Fibroblast of gingiva (primary cell): ENCODE results near the gene RDH5.

ENCODE experiments used
- DNase-seq: peaks from one replicate; pipeline ENCODE4 v3.0.0-alpha.2; 2011; ENCODE audit warnings: low read depth

RDH5 gene

DNA sequence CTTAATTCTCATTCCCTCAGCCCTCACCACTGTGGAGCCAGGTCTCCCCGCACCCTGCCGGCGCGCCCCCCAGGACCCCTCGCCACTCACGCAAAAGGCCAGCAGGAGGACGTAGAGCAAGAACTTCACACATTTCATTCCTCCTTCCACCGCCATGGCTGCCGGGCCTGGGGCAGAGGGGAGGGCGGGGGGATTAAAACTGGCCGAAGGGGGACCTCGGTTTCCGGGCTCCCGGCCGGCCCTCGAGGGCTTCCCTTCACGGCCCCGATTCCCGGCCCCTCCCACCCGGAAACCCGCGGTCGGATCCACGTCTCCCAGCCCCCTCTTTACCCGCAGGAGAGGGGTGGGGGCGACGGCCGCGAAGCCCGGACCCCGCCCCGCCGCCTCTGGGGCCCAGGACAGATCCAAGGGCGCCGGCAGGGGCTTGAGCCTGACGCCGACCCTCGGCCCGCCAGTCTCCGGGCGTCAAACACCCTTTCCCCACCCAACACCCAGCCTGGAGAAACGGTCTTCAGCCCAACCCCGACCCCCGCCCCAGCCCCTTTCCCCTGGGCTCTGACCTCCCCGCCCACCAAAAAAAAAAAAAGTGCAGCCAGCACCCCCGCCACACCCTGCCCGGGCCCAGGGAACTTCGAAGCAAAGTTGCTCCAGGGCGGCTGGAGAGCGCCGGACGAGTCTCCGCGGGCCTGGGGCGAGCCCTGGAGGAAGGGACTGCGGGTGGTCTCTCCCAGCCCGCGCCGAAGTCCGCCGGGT lies 8.2 kb downstream of the RDH5 start:
- DNase-seq = peak; percentile 66

DNA sequence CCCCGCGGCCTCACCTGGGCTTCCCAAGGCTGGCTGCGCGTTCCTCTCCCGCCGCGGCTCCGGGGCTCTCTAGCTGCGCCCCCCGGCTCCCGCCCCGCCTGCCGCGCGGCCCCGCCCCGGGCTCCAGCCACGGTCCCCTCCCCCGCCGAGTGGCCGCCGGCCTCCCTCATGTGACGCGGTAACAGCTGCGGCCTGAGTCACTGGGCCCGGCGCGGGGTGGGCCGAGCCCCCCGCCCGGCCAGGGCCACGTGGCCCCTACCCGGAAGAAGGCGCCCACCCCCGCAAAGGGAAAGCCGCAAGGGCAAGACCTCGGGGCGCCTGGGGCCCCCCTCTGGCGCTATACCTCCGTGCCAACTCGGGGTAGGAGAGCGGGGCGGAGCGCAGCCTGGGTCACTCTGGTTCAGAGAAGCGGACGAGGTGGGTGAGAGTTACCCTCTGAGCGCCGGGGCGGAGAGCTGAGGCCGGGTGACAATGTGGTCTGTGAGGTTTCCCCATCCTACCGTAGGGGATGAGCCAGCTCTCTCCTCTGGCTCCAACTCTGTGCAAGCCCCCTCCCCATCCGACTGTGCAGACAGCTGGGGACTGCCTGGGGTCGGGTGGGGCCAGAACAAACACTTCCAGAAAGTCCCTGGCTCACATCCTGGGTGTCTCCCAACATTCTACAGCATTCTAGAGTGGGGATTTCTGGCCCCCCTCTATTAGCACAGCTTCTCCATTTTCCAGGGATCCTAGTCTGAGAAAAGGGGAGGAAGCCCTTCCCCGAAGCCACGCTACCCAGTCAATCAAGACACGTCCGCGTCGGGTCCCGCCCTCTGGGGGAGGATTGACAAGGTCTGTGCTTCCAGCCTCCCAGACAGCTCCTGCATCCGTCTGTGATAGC lies 9.0 kb downstream of the RDH5 start, which contains the start of gene CD63:
Gene CD63, minus strand, starts transcription at position 71 of the 880 bp plus-strand sequence. CDS start 668 bp downstream, outside the sequence.
- peak; percentile 95 for DNase-seq

DNA sequence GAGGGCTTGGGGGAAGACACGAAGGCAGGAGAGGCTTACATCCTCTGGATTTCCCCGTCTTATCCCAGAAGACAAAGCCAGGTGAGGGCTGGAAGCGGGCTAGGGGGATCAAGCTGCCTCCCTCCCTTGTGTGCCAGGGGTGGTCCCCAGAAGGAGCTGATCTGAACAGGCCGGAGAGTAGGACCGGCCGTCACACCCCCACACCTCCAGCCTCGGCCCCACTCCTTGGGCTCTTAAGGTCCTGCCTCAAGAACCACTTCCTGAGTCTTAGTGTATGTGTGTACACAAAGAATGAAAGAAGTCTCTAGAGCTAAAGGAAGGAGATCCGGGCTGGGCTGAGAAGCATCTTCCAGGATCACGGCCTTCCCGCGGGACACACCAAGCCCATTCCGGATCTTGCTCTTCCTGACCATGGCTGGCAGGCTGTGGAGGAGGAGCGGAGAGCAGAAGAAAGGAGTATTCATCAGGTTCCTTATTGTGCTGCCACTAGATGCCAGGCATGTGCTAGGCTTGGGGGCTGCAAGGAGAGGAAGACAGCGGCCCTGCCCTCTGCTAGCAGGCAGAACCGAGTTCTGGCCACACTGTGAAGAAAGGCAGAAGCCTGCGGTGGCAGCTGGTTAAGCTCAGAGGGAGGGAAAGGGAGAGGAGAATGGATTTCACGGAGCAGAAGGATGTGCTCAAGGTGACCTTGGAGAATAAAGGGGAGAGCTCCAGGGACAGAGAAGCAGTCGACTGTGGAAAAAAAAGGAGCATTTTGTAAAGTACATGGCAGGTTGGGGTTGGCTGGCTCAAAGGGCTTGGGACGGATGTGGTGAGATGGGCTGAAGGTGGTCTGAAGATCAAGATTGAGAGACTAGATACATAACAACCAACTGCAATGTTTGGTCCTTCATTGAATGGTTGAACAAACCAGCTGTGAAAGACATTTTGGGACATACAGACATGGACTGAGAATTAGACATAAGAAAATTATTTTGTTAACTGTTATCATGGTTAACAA lies 9.9 kb downstream of the RDH5 start:
- DNase-seq = peak; percentile 52

DNA sequence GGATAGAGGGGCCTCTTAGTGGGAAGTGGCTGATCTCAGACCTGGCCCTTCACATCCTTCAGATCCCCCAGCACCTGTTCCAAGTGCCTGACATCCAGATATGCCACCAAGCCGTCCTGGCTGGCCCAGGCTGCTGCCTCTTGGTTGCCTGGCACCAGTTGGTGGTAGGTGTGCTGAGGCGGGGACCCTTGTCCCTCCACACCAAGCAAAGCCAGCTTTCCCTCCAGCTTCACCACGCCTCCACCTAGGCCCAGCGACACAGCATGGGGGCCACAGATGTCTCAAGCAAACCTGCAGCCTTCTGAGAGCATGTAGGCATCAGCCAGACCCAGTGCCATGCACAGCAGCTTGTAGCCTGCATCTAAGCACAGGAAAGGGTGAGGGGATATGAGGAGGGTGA lies 12.1 kb downstream of the RDH5 start:
- DNase-seq = no peak

DNA sequence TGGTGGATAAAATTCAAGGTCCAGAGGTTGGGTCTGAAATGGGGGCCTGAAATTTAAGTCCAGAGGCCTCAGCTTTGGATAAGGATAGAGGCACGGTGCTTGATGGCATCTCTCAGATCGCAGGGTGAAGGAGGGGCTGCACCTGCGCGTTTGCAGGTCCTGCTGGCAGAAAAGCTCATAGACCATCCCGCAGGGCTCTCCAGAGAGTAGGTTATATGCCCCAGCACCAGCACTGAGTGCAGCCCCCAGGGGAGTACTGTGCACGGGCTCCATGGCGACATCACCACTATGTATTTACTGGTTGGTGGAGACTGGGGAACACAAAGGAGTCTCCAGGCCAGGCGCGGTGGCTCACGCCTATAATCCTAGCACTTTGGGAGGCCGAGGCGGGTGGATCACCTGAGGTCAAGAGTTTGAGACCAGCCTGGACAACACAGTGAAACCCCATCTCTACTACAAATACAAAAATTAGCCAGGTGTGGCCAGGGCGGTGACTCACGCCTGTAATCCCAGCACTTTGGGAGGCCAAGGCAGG lies 12.9 kb downstream of the RDH5 start:
- DNase-seq = no peak

DNA sequence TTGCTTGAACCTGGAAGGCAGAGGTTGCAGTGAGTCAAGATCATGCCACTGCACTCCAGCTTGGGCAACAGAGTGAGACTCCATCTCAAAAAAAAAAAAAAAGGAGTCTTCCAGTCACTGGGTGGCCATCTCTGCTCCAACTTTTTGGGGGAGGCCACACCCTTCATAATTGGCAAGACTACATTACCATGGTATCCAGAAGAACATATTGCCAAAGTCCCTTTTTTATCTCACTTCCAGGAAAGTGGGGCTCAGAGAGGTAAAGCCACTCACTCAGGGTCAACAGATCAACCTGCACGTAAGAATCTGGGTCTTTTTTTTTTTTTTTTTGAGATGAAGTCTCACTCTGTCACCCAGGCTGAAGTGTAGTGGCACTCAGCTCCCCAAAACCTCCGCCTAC lies 13.7 kb downstream of the RDH5 start:
- DNase-seq = peak; percentile 2

DNA sequence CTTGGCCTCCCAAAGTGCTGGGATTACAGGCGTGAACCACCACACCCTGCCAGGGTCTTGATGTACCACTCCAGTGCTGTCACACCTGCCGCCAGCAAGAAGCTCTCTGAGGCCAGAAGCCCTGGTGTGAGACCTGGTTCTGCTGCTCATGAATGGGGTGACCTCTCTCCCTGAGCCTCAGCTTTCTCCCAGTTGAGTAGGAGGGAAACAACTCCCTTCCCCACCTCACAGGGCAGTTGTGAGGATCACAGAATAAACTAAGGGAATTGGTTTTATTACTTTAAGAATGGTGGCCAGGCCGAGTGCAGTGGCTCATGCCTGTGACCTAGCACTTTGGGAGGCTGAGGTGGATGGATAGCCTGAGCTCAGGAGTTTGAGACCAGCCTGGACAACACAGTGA lies 14.4 kb downstream of the RDH5 start:
- no peak for DNase-seq

DNA sequence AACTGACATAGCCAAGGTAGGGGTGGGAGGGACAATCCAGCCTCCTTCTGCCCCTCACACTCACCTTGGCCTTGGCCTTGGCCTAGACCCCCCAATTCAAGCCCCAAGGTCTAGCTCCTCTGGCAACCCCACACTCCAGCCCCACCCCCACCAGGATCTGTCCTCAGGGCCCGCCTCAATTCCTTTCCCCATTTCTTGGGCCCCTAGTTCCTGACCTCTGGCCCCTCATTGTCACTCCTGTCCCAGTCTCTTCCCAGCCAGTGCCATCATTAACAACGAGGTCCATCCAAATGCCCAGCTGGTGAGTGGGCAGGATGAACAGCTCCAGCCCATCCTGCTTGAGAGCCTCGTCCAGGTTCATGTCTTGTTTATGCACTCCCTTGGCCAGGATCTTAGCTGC lies 15.9 kb downstream of the RDH5 start:
- DNase-seq = no peak

DNA sequence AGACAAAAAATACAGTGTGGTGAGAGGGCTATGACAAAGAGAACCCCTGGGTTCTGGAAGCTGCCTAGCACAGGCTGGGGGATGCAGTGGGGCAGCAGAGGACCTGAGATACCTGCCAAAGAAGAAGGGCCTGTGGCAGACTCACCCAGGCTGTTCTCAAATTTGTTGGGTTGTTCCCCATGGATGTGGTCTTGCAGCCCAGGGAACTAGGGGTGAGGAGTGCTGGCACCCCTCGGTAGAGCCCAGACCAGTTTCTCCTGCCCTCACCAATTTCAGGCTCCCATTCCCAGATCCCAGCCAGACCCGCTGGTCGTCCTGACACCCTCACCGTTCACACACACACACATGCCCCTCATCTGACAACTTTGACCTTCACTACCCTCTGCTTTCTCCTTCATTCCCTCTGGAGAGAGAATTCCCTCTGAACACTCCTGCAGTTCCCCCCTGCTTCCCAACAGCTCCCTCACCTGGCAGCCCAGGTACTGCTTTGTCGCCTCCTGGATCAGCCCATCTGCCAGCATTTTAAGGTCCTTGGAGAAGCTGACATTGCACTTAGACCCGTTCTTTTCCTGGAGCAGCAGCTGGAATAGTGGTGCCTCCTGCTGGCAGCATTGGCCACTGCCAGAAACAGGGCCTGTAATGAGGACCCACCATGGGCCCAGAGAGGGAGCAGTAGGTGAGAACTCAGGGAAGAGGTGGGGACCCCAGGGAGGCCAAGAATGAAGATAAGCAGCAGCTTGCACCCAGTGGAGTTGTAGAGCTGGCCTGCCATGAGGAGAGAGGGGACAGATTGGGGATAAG lies 16.8 kb downstream of the RDH5 start:
- peak; percentile 65 for DNase-seq

DNA sequence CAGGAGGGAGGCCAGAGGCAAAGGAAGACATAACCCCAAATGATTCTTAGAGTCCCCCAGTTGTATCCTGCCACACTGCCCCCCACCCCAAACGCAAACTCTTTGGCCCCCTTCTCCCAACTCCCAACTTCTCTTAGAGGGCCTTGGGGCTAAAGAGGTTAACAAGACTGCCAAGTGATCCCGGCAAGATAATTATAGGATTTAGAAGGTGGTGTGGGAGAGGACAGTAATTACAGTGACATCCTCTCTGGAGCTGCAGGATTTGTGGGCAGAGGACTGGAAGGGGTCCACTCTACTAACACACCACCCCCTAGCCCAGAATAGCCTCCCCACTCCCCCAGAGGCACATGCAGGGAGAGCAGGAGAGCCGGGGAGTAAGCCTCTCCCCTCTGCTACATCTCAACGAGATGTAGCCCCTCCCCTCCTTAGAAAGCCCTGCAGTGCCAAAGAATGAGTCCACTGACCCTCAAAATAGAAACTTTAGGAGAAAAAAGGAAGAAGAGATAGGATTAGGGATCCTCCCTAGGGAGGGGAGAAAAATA lies 17.5 kb downstream of the RDH5 start:
- no peak for DNase-seq

DNA sequence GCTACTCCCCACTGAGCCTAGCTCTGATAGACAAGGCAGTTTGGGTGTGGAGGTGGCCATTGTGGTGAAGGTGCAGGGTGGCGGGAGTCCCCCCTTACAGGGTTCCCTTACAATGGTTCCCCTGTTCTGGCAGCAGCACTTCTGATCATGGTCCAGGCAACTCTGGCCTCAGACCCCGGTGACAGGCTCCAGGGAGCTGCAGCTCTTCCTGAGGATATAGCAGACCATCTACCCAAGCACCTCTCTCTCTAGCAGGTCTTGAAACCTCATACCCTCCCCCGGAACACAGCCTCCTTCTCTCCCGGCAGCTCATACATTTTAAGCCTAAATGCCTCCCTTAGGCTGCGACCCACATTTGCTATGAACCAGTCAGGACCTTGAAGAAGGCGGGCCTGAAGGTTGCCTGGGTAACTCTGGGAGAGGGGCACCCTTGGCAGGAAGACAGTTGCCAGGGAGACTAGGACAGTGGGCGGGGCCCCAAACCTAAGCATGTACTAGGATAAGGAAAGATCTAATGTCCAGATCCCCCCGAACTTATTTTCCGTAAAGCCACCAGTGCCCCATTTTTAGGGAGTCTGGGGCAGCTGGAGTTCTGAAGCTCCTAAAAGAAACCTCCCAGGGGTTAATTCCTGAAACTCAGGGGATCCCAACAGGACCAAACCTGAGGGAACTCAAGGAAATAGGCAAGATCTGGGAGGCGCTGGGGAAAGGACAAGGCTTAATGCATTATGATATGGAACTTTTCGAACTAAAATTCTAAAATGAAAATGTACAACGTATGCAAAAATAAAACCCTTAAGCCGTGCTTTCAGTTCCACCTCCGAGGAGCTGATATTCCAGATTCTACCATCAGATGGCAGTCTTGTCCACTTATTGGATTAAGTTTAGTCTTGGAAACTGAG lies 18.2 kb downstream of the RDH5 start:
- peak; percentile 85 for DNase-seq

DNA sequence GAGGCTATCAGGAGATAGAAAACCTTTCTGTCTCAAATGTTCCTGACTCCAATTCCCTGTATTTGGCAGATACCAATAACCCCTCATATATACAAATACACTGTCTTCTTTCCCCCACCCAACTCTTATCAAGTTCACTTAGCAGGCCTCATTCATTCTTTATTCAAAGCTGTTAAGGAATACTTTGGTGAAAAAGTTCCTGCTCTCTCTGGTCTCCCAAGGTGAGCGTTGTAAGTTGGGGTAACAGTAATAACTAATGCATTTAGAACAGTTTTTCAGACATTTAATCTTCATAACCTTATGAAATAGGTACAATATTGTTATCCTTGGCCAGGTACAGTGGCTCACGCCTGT lies 18.8 kb downstream of the RDH5 start:
- DNase-seq = no peak

DNA sequence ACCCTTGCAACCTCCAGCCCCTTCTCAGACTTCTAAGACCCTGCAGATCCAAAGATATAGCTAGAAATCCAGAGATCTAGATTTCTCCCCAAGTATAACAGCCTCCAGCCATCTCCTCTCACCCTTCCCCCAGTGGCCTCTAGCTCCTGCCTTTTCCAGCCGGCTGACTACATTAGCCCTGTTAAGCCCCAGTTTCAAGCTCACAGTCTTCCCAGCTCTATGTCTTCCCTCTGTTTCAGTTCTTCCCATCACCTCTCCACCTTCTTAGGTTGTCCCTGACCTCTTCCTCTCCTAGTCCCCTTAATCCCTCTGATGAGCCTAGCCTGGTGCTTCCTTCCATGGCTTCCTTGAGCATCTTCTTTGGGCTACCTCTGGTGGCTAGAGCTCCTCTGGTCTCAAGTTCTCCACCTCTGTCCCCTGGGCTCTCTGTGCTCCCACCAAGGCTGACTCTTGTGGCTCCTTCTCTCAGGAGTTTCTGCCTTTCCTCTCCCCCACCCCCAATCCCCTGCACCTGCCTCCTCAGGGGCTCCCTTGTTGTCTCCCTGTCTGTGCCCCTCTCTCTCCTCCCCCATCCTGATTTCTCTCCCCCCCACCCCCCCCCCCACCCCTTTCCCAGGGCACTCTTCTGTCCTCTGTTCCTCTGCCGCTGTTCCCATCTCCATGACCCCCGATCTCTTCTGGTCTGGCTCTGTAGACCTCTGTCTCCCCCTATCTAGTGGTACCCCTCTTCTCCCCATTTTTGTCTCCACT lies 21.9 kb downstream of the RDH5 start:
- no peak for DNase-seq

DNA sequence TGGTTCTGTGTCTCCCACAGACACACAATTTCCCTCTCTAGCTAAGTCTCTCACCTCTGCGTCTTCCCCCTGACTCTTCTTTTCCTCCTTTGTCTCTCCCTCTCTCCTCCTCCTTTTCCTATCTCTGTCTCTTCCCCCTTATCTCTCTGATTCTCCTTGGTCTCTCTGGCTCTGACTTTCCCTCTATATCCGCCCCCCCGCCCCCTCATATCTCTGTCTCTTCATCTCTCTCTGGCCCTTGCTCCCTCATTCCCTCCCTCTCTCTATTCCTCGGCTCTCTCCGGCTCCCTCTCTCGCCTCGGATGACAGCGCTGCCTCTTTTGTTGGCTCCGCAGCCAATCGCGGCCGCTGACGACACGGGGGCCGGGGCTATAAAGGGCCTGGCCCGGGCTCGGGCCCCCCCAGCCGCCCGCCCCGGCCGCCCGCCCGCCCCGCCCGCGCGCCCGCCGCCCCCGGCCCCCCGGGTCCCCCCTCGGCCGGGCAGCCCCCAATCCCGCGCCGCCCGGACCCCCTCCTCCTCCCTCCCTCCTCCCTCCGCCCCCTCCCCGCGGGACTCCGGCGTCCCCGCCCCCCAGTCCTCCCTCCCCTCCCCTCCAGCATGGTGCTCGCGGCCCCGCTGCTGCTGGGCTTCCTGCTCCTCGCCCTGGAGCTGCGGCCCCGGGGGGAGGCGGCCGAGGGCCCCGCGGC lies 22.7 kb downstream of the RDH5 start, which contains the start of gene GDF11:
Gene GDF11, plus strand, starts transcription at position 404 of the 687 bp plus-strand sequence. Its CDS starts 195 bp downstream, at position 599.
- peak; percentile 73 for DNase-seq

DNA sequence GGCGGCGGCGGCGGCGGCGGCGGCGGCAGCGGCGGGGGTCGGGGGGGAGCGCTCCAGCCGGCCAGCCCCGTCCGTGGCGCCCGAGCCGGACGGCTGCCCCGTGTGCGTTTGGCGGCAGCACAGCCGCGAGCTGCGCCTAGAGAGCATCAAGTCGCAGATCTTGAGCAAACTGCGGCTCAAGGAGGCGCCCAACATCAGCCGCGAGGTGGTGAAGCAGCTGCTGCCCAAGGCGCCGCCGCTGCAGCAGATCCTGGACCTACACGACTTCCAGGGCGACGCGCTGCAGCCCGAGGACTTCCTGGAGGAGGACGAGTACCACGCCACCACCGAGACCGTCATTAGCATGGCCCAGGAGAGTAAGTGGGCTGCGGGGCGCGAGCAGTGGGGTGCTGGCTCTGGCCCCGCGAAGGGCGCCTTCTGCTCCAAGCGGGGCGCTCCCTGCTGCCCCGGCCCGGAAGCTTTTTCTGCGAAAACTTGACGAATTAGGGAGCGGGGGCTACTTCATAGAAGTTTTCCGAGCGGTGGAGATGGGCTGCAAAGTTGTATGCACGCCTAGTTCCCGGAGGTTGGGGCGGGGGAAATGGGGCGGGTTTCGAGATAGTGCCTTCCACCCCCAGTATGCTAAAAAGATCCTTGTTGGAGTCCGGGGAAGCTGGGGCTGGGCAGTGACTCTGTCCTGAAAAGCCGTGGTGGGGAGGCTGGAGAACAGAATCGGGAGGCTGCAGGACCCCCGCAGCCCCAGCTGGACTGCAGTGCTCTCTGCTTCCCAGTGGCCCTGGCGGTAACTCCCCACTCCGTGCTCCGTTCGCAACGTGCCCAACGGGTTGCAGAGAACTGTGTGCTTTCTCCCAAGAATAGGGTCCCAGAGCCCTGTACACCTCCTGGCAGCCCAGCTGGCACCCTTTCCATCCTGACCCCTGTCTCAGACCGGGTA lies 23.5 kb downstream of the RDH5 start:
- DNase-seq = peak; percentile 72

DNA sequence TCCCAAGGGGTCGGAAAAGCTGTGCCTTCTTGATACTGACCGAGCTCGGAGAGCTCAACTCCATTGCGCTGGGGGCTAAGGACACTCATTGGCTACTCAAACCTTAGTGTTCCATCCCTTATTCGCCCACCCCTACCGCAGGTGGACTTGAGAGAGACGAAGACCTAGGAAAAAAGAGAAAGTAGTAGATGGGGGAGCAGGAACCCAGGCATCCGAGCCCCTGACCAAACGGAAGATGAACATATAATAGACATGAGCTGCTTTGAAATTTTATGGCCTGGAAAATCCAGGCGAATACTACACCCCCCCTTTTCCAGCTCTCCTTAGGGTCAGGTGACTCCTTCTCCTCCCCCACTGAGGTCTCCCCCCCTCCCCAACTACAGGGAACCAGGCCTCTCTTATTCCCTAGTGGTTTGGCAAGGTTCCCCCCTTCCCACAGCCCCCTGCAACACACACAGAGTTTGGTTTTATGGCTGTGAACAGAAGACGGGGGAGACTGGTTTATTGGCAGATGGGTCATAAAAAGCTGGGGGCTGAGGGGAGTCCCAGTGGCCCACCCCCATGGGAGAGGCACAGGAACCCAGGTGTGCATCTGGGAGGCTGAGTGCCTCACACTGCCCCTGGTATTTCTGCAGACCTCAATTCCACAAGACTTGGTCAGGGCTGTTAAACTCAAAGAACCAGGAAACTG lies 24.3 kb downstream of the RDH5 start:
- DNase-seq = no peak
